Measurements from ENCODE around the gene CDK11B. TPM values are rescaled to one million over a fixed set of nuclear protein-coding genes. Genes with fewer than 3 reads are reported as not detected.
"Not testable (repeated sequence)": the region's sequence is repeated elsewhere in the genome, so short reads cannot be mapped to it uniquely, and the experiment has no call there.

Gene CDK11B
- total RNA-seq, result 10 to 100 TPM; 16.3 to 25.3 (median 19.2) TPM

GRCh38 chr1:1658583-1659549 lies at the start of gene CDK11B:
Gene CDK11B (minus strand): TSS chr1:1659004. CDS start chr1:1657485, 1,519 bp downstream.
- DNase-seq (ENCODE audit: low spot score) (peak; percentile 82), ATAC-seq (ENCODE audit: low FRiP score) (peak; percentile 94)

- ATAC-seq (ENCODE audit: low FRiP score); DNase-seq (ENCODE audit: low spot score): not testable (repeated sequence)
Observed at GRCh38 chr1:1707897-1708296, 49.1 kb upstream of the CDK11B start.

GRCh38 chr1:1707241-1707640 lies 48.4 kb upstream of the CDK11B start:
- not testable (repeated sequence) for DNase-seq (ENCODE audit: low spot score); ATAC-seq (ENCODE audit: low FRiP score)

GRCh38 chr1:1705623-1706022 lies 46.8 kb upstream of the CDK11B start:
- DNase-seq (ENCODE audit: low spot score); ATAC-seq (ENCODE audit: low FRiP score): not testable (repeated sequence)

GRCh38 chr1:1704284-1704957 lies 45.6 kb upstream of the CDK11B start:
- ATAC-seq (ENCODE audit: low FRiP score); DNase-seq (ENCODE audit: low spot score): not testable (repeated sequence)

GRCh38 chr1:1703796-1704195 lies 45.0 kb upstream of the CDK11B start:
- TF ChIP-seq CTCF (IDR thresholded peaks at IDR 0.05), result no peak
- DNase-seq (ENCODE audit: low spot score) (no peak), ATAC-seq (ENCODE audit: low FRiP score) (no peak)

GRCh38 chr1:1702506-1702905 lies 43.7 kb upstream of the CDK11B start:
- DNase-seq (ENCODE audit: low spot score); ATAC-seq (ENCODE audit: low FRiP score): not testable (repeated sequence)

GRCh38 chr1:1700557-1700956 lies 41.8 kb upstream of the CDK11B start:
- peak; percentile 37 for ATAC-seq (ENCODE audit: low FRiP score)
- not testable (repeated sequence) for DNase-seq (ENCODE audit: low spot score)

- ATAC-seq (ENCODE audit: low FRiP score); DNase-seq (ENCODE audit: low spot score): not testable (repeated sequence)
Observed at GRCh38 chr1:1700067-1700466, 41.3 kb upstream of the CDK11B start.

- ATAC-seq (ENCODE audit: low FRiP score); DNase-seq (ENCODE audit: low spot score): not testable (repeated sequence)
Observed at GRCh38 chr1:1699061-1699460, 40.3 kb upstream of the CDK11B start.

- ATAC-seq (ENCODE audit: low FRiP score); DNase-seq (ENCODE audit: low spot score): not testable (repeated sequence)
Observed at GRCh38 chr1:1697358-1698183, 38.8 kb upstream of the CDK11B start.

- ATAC-seq (ENCODE audit: low FRiP score); DNase-seq (ENCODE audit: low spot score): not testable (repeated sequence)
Observed at GRCh38 chr1:1696431-1697357, 37.9 kb upstream of the CDK11B start.

- ATAC-seq (ENCODE audit: low FRiP score) (peak; percentile 89), DNase-seq (ENCODE audit: low spot score) (peak; percentile 58)
Observed at GRCh38 chr1:1692714-1693647, 34.2 kb upstream of the CDK11B start, which contains the start of gene SLC35E2B. Gene SLC35E2B (minus strand): TSS chr1:1692795. CDS start chr1:1676699, 16,096 bp downstream.

- ATAC-seq (ENCODE audit: low FRiP score), result peak; percentile 49
- DNase-seq (ENCODE audit: low spot score), result not testable (repeated sequence)
Observed at GRCh38 chr1:1692324-1692713, 33.5 kb upstream of the CDK11B start.

- not testable (repeated sequence) for DNase-seq (ENCODE audit: low spot score); ATAC-seq (ENCODE audit: low FRiP score)
Observed at GRCh38 chr1:1691443-1691842, 32.6 kb upstream of the CDK11B start.

All from omental fat pad (tissue), 4 donors.